AG04449 (cell line): ENCODE results near the gene FAM3B.

Source experiments
- CTCF ChIA-PET: fragments of 350-600 bp; formaldehyde crosslinking; extraction: SDS; loops from one replicate; lab custom pipeline; 2021; ENCODE audit warnings: antibody characterized with exemption; lab: Yijun Ruan, JAX
- POLR2A ChIA-PET: fragments of 400-600, 350-600 bp; formaldehyde crosslinking; extraction: SDS; loops from one replicate; lab custom pipeline; 2020; ENCODE audit warnings: antibody characterized with exemption, inconsistent platforms; lab: Yijun Ruan, JAX
- DNase-seq: peaks from one replicate; pipeline ENCODE4 v3.0.0-alpha.2; 2010; ENCODE audit warnings: low read depth, low spot score
- H3K4me3 ChIP-seq: 2 replicates; pipeline ENCODE4 v1.5.1; 2011; ENCODE audit warnings: low read depth, mild to moderate bottlenecking, control low read depth, low read length
- TF ChIP-seq, protein P1 (sequence below): IDR thresholded peaks from one replicate; pipeline ENCODE4 v1.5.1; 2011; ENCODE audit warnings: mild to moderate bottlenecking, moderate library complexity, low read length, control low read depth, inconsistent platforms; ENCODE audit not compliant: insufficient read depth; ENCODE audit errors: missing control alignments

FAM3B gene

DNA sequence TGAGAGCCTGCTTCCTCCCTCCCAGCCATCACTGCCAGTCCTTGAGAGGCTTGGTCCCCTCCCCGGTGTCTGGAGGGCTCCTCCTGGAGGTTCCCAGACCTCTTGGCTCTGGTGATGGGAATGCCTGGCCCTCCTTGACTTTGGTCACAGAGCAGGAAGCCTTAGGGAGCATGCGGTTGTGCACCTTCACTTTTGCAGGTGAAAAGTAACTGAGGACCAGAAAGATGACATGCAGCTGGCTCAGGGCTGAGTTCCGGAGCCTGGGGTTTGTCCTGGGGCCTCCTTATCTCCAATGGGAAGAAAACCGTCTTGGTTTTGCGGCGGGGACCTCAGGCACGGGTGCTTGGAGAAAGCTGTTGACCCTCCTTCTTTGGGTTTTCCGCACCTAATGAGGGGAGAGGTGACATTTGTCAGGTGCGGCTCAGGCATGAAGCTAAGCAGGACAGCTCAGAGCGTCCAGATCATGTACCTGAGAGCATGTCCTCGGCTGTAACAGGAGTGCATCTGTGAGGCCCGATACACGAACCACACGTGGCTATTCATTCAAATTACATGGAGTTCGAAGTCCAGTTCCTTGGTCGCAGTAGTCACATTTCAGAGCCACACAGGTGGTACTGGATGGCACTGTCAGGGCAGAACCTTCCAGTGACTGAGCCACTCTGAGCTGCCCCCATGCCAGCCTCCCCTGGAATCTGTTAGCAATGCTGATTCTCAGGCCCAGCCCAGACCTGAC, 44.6 kb downstream of the FAM3B start:
- DNase-seq = no peak
- POLR2A ChIA-PET = no interaction called here
- peak overlapping the region; percentile 58 for H3K4me3 ChIP-seq
- TF ChIP-seq, protein P1, sequence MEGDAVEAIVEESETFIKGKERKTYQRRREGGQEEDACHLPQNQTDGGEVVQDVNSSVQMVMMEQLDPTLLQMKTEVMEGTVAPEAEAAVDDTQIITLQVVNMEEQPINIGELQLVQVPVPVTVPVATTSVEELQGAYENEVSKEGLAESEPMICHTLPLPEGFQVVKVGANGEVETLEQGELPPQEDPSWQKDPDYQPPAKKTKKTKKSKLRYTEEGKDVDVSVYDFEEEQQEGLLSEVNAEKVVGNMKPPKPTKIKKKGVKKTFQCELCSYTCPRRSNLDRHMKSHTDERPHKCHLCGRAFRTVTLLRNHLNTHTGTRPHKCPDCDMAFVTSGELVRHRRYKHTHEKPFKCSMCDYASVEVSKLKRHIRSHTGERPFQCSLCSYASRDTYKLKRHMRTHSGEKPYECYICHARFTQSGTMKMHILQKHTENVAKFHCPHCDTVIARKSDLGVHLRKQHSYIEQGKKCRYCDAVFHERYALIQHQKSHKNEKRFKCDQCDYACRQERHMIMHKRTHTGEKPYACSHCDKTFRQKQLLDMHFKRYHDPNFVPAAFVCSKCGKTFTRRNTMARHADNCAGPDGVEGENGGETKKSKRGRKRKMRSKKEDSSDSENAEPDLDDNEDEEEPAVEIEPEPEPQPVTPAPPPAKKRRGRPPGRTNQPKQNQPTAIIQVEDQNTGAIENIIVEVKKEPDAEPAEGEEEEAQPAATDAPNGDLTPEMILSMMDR = no peak
- CTCF ChIA-PET = interaction anchor here (1.8 kb wide), 1 partner anchor 78 kb away, joined by 4 read pairs; no protein-coding TSS in a partner anchor

DNA sequence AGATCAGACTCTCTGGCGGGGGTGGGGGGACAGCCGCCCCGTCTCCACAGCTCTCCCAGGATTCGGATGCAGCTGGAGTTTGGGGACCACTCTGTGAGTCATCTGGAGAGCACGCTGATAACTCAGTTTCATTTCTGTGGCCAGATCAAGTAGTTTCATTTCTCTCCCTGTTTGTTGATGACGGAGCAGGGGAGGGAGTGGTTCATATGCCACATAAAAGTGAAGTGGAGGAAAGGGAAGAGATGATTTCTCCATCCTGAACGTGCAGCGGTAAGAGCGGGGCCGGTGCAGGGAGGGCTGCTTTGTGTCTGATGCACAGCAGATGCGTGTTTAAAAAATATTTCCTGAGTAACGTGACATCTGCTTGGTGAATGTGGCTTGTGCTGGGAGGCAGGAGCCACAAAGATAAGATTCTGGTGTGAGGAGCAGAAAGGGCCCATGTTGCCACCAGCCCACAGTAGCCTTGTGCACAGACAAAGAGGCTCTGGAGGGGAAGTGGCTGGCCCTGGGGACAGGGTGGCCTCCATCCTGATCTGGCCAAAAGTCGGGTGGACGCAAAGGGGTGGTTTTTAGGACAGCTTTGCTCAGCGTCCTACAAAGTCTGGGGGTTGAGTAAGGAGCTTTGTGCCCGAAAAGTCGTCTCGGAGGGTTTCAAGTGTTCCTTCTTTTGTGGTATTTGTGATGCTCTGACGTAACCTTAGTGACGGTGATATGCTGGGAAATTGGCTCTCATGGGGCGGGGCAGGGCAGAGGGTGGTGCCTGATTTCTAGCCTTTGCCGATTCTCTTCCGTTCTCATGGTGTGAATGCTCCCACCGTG, 45.4 kb downstream of the FAM3B start, which contains the start of gene MX2:
MX2 (plus strand) TSS at position 242 of the 819 bp plus-strand sequence. CDS start 14,880 bp downstream, outside the sequence.
- TF ChIP-seq, protein P1 = no peak
- peak within 1 kb of the TSS; percentile 58 for H3K4me3 ChIP-seq
- ChIA-PET POLR2A (no interaction called here), CTCF (interaction anchor here (1.8 kb wide), 1 partner anchor 79 kb away, joined by 4 read pairs; no protein-coding TSS in a partner anchor)
- peak; percentile 47 for DNase-seq

DNA sequence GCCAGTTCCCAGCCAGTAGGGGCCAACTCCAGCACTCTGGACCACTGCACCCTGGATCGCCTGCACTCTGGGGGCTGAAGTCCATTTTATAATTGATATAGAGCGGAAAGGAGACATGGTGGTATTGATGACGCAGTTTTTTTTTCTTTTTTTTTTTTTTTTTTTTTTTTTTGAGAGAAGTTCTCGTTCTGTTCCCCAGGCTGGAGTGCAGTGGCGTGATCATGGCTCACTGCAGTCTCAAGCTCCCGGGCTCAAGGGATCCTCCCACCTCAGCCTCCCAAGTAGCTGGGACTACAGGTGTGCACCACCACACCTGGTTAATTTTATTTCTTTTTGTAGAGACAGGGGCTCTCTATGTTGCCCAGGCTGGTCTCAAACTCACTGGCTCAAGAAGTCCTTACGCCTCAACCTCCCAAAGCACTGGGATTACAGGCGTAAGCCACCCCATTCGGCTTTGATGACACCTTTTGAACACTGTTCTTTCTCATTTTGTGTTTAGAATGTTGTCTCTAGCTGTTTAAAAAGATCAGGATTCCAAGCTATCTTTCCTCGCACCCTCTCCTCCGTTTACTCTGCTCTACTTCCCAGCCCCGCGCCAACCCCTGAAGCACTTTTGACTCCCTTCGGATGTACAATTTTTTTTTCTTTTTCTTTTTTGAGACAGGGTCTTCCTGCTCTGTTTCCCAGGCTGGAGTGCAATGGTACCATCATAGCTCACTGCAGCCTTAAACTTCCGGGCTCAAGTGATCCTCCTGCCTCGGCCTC, 46.2 kb downstream of the FAM3B start:
- ChIA-PET POLR2A (no interaction called here), CTCF (no interaction called here)
- H3K4me3 ChIP-seq = peak overlapping the region; percentile 58

DNA sequence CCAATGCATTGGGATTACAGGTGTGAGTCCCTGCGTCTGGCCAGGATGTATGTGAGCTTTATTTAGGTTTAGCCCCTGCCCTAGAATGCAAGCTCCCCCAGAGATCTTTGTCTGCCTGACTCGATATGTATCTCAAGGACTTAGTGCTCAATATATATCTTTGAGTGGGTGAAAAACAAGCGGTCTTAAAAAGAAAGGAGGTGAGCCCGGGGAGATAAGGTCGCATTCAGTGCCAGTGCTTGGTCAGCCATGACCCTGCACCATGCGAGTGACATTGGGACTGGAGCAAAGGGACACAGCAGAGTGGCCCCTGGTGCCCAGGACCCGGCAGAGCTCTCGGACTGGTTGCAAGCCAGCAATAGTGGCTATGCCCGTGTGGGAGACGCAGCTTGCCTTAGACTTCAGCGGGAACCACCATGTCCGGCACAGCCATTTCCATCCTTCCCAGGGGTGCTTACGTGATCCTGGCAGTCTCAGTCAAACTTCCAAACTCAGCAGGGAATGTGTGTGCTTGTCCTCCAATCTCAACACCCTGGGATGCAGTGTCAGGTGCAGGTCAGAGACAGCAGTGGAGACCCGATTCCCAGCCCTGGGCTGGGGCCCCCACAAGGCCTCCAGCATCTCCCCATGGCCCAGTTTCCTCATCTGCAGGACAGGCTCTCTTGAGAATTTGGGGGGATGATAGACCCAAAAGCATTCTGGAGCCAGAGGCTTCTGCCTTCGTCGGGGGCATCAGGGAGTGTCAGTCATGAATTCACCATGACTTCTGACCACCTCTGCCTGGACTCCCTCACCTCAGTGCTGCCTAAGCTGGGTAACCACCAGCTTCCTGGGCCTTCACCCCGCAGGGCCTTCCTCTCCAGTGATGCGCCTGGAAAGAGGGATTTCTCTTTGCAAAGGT, 47.0 kb downstream of the FAM3B start:
- ChIA-PET POLR2A (no interaction called here), CTCF (no interaction called here)
- DNase-seq = no peak
- TF ChIP-seq, protein P1 = no peak
- H3K4me3 ChIP-seq = no peak overlapping the region

More for the DNA sequence above, 46.2 kb downstream of the FAM3B start:
- no peak for DNase-seq
- TF ChIP-seq, protein P1 = no peak

DNA sequence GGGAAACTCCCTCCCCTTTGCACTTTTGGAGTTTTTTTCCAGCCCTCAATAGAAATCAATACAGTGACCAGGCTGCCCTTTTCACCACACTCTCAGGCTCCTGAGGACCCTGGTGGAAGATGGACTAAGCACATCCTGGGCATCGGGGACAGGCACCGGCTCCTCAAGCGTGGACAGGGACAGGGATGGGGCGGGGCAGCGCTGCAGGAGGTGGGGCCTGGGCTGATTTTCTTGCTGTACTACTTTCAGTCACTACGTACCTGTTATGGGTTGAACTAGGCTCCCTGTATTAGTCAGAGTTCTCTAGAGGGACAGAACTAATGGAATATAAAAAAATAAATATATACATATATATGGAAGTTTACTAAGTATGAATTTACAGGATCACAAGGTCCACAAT, 47.7 kb downstream of the FAM3B start:
- CTCF ChIA-PET = no interaction called here
- H3K4me3 ChIP-seq = no peak overlapping the region
- POLR2A ChIA-PET = no interaction called here
- TF ChIP-seq, protein P1 = no peak
- no peak for DNase-seq
